ENCODE measurements around the gene LRP4.

The LRP4 gene

GRCh38 chr11:46912526-46913150 is 5.7 kb downstream of the LRP4 start:
- H4K5ac ChIP-seq (ENCODE audit: low read length): no peak overlapping the region
- no peak overlapping the region for H3K23ac ChIP-seq (ENCODE audit: low read length)
- peaks cover 7% of the 10 kb centered on the region for H3K79me1 ChIP-seq (ENCODE audit: low read length)
- H3K36me3 ChIP-seq (ENCODE audit: control insufficient read depth, insufficient read depth, low read length): no peaks in the 10 kb centered on the region
- H2BK15ac ChIP-seq (replicated peaks; ENCODE audit: low read depth): no peak overlapping the region
- H3K4me2 ChIP-seq (ENCODE audit: low read length): peak overlapping the region; percentile 21
- H3K4me3 ChIP-seq (ENCODE audit: low read length): no peak overlapping the region
- peak overlapping the region; percentile 82 for H3K56ac ChIP-seq (ENCODE audit: low read length)
- WGBS (ENCODE audit: extremely low coverage, insufficient coverage, low lambda C conversion rate): no CpG with 5 or more reads among the region's 13 CpGs
- H3K18ac ChIP-seq (ENCODE audit: low read length): peak overlapping the region; percentile 54
- H3K27me3 ChIP-seq (ENCODE audit: insufficient read depth, low read length, poor library complexity): no peaks in the 10 kb centered on the region
- peak; percentile 97 for DNase-seq
- no peak overlapping the region for H2AK5ac ChIP-seq (ENCODE audit: low read length)
- peak overlapping the region; percentile 38 for H3K4ac ChIP-seq (ENCODE audit: low read depth, low read length)
- H3K4me1 ChIP-seq (ENCODE audit: control insufficient read depth, low read depth, low read length): peaks cover 21% of the 10 kb centered on the region
- peak overlapping the region; percentile 43 for H2BK5ac ChIP-seq (ENCODE audit: low read length)
- H3K27ac ChIP-seq (ENCODE audit: low read depth, low read length): peak overlapping the region; percentile 78
- H3K79me2 ChIP-seq (ENCODE audit: control insufficient read depth, insufficient read depth, low read length): peaks cover 71% of the 10 kb centered on the region
- H2BK120ac ChIP-seq (ENCODE audit: low read depth, low read length): no peak overlapping the region
- no peak overlapping the region for H4K8ac ChIP-seq (ENCODE audit: low read depth, low read length)
- peak overlapping the region; percentile 67 for H3K9ac ChIP-seq (ENCODE audit: low read length)

GRCh38 chr11:46907606-46908005 is 10.7 kb downstream of the LRP4 start:
- Histone ChIP-seq H3K56ac (ENCODE audit: low read length) (no peak overlapping the region), H3K79me2 (ENCODE audit: control insufficient read depth, insufficient read depth, low read length) (peaks cover 67% of the 10 kb centered on the region), H3K9ac (ENCODE audit: low read length) (no peak overlapping the region), H3K4me3 (ENCODE audit: low read length) (no peak overlapping the region), H2BK15ac (replicated peaks; ENCODE audit: low read depth) (no peak overlapping the region), H3K23ac (ENCODE audit: low read length) (no peak overlapping the region), H3K4ac (ENCODE audit: low read depth, low read length) (no peak overlapping the region), H3K36me3 (ENCODE audit: control insufficient read depth, insufficient read depth, low read length) (no peaks in the 10 kb centered on the region), H3K4me2 (ENCODE audit: low read length) (no peak overlapping the region), H3K18ac (ENCODE audit: low read length) (no peak overlapping the region), H3K4me1 (ENCODE audit: control insufficient read depth, low read depth, low read length) (peaks cover 16% of the 10 kb centered on the region), H4K5ac (ENCODE audit: low read length) (no peak overlapping the region), H4K8ac (ENCODE audit: low read depth, low read length) (no peak overlapping the region), H2BK120ac (ENCODE audit: low read depth, low read length) (no peak overlapping the region), H3K79me1 (ENCODE audit: low read length) (peaks cover 13% of the 10 kb centered on the region), H2AK5ac (ENCODE audit: low read length) (no peak overlapping the region), H3K27ac (ENCODE audit: low read depth, low read length) (no peak overlapping the region), H3K27me3 (ENCODE audit: insufficient read depth, low read length, poor library complexity) (no peaks in the 10 kb centered on the region), H2BK5ac (ENCODE audit: low read length) (no peak overlapping the region)
- DNase-seq: no peak
- no CpG with 5 or more reads among the region's 4 CpGs for WGBS (ENCODE audit: extremely low coverage, insufficient coverage, low lambda C conversion rate)

- Histone ChIP-seq H2BK5ac (ENCODE audit: low read length) (peak overlapping the region; percentile 27), H3K4me1 (ENCODE audit: control insufficient read depth, low read depth, low read length) (peaks cover 12% of the 10 kb centered on the region), H3K4ac (ENCODE audit: low read depth, low read length) (no peak overlapping the region), H4K8ac (ENCODE audit: low read depth, low read length) (no peak overlapping the region), H2AK5ac (ENCODE audit: low read length) (no peak overlapping the region), H3K18ac (ENCODE audit: low read length) (peak overlapping the region; percentile 44), H3K36me3 (ENCODE audit: control insufficient read depth, insufficient read depth, low read length) (no peaks in the 10 kb centered on the region), H3K4me2 (ENCODE audit: low read length) (peak overlapping the region; percentile 9), H2BK15ac (replicated peaks; ENCODE audit: low read depth) (no peak overlapping the region), H3K79me2 (ENCODE audit: control insufficient read depth, insufficient read depth, low read length) (peaks cover 62% of the 10 kb centered on the region), H3K27ac (ENCODE audit: low read depth, low read length) (peak overlapping the region; percentile 15), H3K9ac (ENCODE audit: low read length) (peak overlapping the region; percentile 47), H3K79me1 (ENCODE audit: low read length) (peaks cover 14% of the 10 kb centered on the region), H3K27me3 (ENCODE audit: insufficient read depth, low read length, poor library complexity) (no peaks in the 10 kb centered on the region), H3K56ac (ENCODE audit: low read length) (peak overlapping the region; percentile 69), H4K5ac (ENCODE audit: low read length) (no peak overlapping the region), H2BK120ac (ENCODE audit: low read depth, low read length) (no peak overlapping the region), H3K23ac (ENCODE audit: low read length) (no peak overlapping the region), H3K4me3 (ENCODE audit: low read length) (no peak overlapping the region)
- peak; percentile 81 for DNase-seq
- WGBS (ENCODE audit: extremely low coverage, insufficient coverage, low lambda C conversion rate): no CpG with 5 or more reads among the region's 13 CpGs
Observed at GRCh38 chr11:46906609-46907041, 11.7 kb downstream of the LRP4 start.

- Histone ChIP-seq H4K8ac (ENCODE audit: low read depth, low read length) (no peak overlapping the region), H3K36me3 (ENCODE audit: control insufficient read depth, insufficient read depth, low read length) (no peaks in the 10 kb centered on the region), H2BK120ac (ENCODE audit: low read depth, low read length) (no peak overlapping the region), H3K27ac (ENCODE audit: low read depth, low read length) (no peak overlapping the region), H3K4me1 (ENCODE audit: control insufficient read depth, low read depth, low read length) (peaks cover 12% of the 10 kb centered on the region), H3K4me3 (ENCODE audit: low read length) (no peak overlapping the region), H3K79me1 (ENCODE audit: low read length) (peaks cover 14% of the 10 kb centered on the region), H3K18ac (ENCODE audit: low read length) (no peak overlapping the region), H3K9ac (ENCODE audit: low read length) (no peak overlapping the region), H3K23ac (ENCODE audit: low read length) (no peak overlapping the region), H3K4ac (ENCODE audit: low read depth, low read length) (no peak overlapping the region), H3K79me2 (ENCODE audit: control insufficient read depth, insufficient read depth, low read length) (peaks cover 56% of the 10 kb centered on the region), H4K5ac (ENCODE audit: low read length) (no peak overlapping the region), H3K27me3 (ENCODE audit: insufficient read depth, low read length, poor library complexity) (no peaks in the 10 kb centered on the region), H3K56ac (ENCODE audit: low read length) (no peak overlapping the region), H3K4me2 (ENCODE audit: low read length) (no peak overlapping the region), H2BK5ac (ENCODE audit: low read length) (no peak overlapping the region), H2AK5ac (ENCODE audit: low read length) (no peak overlapping the region), H2BK15ac (replicated peaks; ENCODE audit: low read depth) (no peak overlapping the region)
- no CpG with 5 or more reads among the region's 5 CpGs for WGBS (ENCODE audit: extremely low coverage, insufficient coverage, low lambda C conversion rate)
- DNase-seq: no peak
Observed at GRCh38 chr11:46905806-46906205, 12.5 kb downstream of the LRP4 start.

GRCh38 chr11:46903846-46904245 is 14.5 kb downstream of the LRP4 start:
- no peak overlapping the region for H3K4me3 ChIP-seq (ENCODE audit: low read length)
- peaks cover 10% of the 10 kb centered on the region for H3K79me1 ChIP-seq (ENCODE audit: low read length)
- peaks cover 41% of the 10 kb centered on the region for H3K79me2 ChIP-seq (ENCODE audit: control insufficient read depth, insufficient read depth, low read length)
- H3K18ac ChIP-seq (ENCODE audit: low read length): no peak overlapping the region
- no peak overlapping the region for H2AK5ac ChIP-seq (ENCODE audit: low read length)
- no peak overlapping the region for H2BK120ac ChIP-seq (ENCODE audit: low read depth, low read length)
- H3K27me3 ChIP-seq (ENCODE audit: insufficient read depth, low read length, poor library complexity): no peaks in the 10 kb centered on the region
- no peak overlapping the region for H2BK15ac ChIP-seq (replicated peaks; ENCODE audit: low read depth)
- no peak overlapping the region for H4K8ac ChIP-seq (ENCODE audit: low read depth, low read length)
- H3K23ac ChIP-seq (ENCODE audit: low read length): no peak overlapping the region
- no peak overlapping the region for H3K56ac ChIP-seq (ENCODE audit: low read length)
- peaks cover 9% of the 10 kb centered on the region for H3K4me1 ChIP-seq (ENCODE audit: control insufficient read depth, low read depth, low read length)
- H3K36me3 ChIP-seq (ENCODE audit: control insufficient read depth, insufficient read depth, low read length): no peaks in the 10 kb centered on the region
- H3K4me2 ChIP-seq (ENCODE audit: low read length): no peak overlapping the region
- no CpG with 5 or more reads among the region's 10 CpGs for WGBS (ENCODE audit: extremely low coverage, insufficient coverage, low lambda C conversion rate)
- H3K27ac ChIP-seq (ENCODE audit: low read depth, low read length): no peak overlapping the region
- H3K9ac ChIP-seq (ENCODE audit: low read length): no peak overlapping the region
- no peak overlapping the region for H3K4ac ChIP-seq (ENCODE audit: low read depth, low read length)
- H4K5ac ChIP-seq (ENCODE audit: low read length): no peak overlapping the region
- H2BK5ac ChIP-seq (ENCODE audit: low read length): no peak overlapping the region
- no peak for DNase-seq

- no CpG with 5 or more reads among the region's 6 CpGs for WGBS (ENCODE audit: extremely low coverage, insufficient coverage, low lambda C conversion rate)
- Histone ChIP-seq H3K27me3 (ENCODE audit: insufficient read depth, low read length, poor library complexity) (no peaks in the 10 kb centered on the region), H3K9ac (ENCODE audit: low read length) (no peak overlapping the region), H3K27ac (ENCODE audit: low read depth, low read length) (no peak overlapping the region), H2BK15ac (replicated peaks; ENCODE audit: low read depth) (no peak overlapping the region), H3K4me2 (ENCODE audit: low read length) (no peak overlapping the region), H3K79me2 (ENCODE audit: control insufficient read depth, insufficient read depth, low read length) (peaks cover 34% of the 10 kb centered on the region), H3K4me1 (ENCODE audit: control insufficient read depth, low read depth, low read length) (peaks cover 9% of the 10 kb centered on the region), H2BK120ac (ENCODE audit: low read depth, low read length) (no peak overlapping the region), H3K56ac (ENCODE audit: low read length) (no peak overlapping the region), H3K18ac (ENCODE audit: low read length) (no peak overlapping the region), H3K79me1 (ENCODE audit: low read length) (peaks cover 11% of the 10 kb centered on the region), H4K8ac (ENCODE audit: low read depth, low read length) (no peak overlapping the region), H3K36me3 (ENCODE audit: control insufficient read depth, insufficient read depth, low read length) (peaks cover 4% of the 10 kb centered on the region), H2BK5ac (ENCODE audit: low read length) (no peak overlapping the region), H3K4ac (ENCODE audit: low read depth, low read length) (no peak overlapping the region), H3K4me3 (ENCODE audit: low read length) (no peak overlapping the region), H4K5ac (ENCODE audit: low read length) (no peak overlapping the region), H2AK5ac (ENCODE audit: low read length) (no peak overlapping the region), H3K23ac (ENCODE audit: low read length) (no peak overlapping the region)
- no peak for DNase-seq
Observed at GRCh38 chr11:46902694-46903093, 15.7 kb downstream of the LRP4 start.
